ENCODE measurements around the gene ATP2A2.

Gene ATP2A2

GRCh38 chr12:110262442-110263388 lies 18.3 kb upstream of the ATP2A2 start:
- DNase-seq (ENCODE audit: low read depth in 2 of 2) = peak; percentile 78 to 81

GRCh38 chr12:110266381-110266960 lies 14.6 kb upstream of the ATP2A2 start:
- no peak for DNase-seq (ENCODE audit: low read depth in 2 of 2)

- peak; percentile 79 to 83 for DNase-seq (ENCODE audit: low read depth in 2 of 2)
Measured at GRCh38 chr12:110266980-110267620, 13.9 kb upstream of the ATP2A2 start.

GRCh38 chr12:110269622-110270124 lies 11.4 kb upstream of the ATP2A2 start:
- DNase-seq (ENCODE audit: low read depth in 2 of 2) = peak; percentile 84 to 85

- peak; percentile 45 to 53 for DNase-seq (ENCODE audit: low read depth in 2 of 2)
Measured at GRCh38 chr12:110270125-110270962, 10.7 kb upstream of the ATP2A2 start.

DNA sequence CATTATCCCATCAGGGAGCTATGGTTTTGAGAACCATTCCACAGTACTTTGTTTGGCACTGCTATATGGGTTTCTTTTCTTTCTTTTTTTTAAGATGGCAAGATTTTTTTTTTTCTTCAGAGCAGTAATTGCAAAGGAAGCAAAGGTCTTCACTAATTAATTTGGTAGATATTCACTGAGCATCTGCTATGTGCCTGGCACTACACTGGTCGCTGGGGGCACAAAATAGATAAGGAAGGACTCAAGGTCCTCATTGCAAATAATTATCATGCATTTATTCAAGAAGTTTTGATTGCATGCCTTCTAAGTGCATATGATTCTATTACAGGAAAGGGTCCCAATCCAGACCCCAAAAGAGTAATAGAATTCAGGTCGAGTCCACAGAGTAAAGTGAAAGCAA lies 10.0 kb upstream of the ATP2A2 start:
- no peak for DNase-seq (ENCODE audit: low read depth in 2 of 2)

- no peak for DNase-seq (ENCODE audit: low read depth in 2 of 2)
Measured at GRCh38 chr12:110277530-110278254, 3.4 kb upstream of the ATP2A2 start.

DNA sequence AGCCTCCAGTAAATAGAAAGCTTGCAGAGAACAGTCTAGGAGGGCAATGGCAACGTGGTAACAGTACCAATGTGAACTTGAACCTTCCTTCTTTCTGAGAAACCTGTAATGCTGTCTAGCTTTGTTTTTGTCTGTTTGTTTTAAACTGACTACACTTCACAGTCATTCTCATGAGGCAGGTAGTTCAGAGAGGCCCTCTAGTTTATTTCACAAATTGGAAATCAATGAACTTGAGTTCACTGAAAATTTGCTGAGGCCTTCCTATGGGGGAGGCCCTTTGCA lies 2.9 kb upstream of the ATP2A2 start:
- DNase-seq (ENCODE audit: low read depth in 2 of 2) = no peak

DNA sequence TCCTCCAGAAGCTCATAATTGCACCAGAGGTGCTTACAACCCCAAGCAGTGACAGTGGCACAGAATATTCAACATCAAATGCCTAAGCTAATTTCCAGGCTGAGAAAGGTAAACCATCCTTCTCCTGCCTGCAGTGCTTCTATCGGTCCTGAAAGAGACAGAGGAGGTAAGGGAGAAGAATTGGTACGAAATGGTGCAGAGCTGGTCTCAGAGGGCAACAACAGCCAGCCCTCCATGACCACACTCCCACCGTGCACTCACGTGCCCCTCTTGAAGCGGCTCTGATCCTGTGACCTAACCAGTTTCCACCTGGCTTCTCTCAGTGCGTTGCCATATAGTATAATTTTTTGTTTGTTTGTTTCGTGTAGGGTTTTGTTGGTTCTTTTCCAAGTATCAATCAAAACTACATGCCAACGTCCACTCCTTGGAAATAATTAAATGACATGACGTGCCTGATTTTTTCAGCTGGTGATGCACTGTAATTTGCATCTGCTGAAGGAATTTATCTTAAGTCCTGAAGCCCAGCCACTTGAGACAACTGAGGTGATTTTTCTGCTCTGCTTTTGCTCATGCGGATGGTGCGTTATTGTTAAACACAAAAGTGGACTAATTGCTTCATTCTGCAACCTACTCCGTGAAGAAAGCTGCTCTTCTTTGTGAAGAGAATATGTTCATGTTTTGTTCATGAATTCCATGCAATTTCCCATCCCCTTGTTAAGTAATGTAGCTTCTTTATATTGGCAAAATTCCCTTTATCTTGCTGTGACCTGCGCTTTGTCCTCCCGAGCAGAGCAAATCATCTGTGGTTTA lies 1.3 kb upstream of the ATP2A2 start:
- no peak for DNase-seq (ENCODE audit: low read depth in 2 of 2)

DNA sequence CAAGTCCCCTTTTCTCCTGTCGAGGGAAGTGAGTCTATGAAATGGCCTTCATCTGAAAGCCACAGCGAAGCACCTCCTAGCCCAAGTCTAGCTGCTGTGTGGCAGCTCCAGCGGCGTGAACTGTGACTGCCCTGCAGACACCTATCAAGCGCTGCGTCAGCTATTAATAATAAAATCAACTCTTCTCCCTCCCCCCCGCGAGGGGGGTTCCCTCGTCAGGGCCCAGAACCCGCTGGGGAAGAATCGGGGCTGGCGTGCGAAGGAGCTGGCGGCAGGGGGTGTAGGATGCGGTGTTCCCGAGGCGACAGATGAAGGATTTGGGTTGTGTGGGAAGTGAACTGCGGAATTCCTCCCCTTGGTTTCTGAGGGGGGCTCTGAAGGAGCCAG lies 662 bp upstream of the ATP2A2 start:
- DNase-seq (ENCODE audit: low read depth in 2 of 2) = no peak

DNA sequence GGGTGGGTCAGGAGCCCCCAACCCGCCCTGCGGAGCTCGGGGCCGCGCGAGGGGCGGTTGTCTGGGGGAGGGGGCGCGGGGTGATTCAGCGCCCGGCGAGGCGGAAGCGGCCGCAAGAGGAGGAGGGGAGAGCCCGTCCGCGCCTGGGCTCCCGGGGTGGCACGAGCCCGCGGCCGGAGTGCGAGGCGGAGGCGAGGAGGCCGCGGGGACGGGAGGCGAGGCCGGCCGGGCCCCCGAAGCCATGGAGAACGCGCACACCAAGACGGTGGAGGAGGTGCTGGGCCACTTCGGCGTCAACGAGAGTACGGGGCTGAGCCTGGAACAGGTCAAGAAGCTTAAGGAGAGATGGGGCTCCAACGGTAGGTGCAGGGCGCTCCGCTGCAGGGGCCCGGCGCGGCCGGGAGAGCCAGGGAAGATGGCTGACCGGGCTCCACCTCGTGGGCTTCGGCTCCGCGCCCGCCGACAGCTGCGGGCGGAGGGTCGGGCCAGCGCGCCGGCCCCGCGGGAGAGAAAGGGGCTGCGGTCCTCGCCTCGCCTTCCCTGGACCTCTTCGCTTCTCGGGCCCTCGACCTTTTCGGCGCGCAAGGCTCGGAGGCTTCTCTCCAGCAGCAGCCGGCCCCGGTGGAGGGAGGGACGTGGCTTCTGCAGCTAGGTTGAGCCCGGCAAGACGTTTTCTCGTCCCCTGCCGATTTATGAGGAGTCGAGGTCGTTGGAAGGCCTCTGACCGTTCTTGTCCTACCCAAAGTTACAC lies 677 bp downstream of the ATP2A2 start:
- no peak for DNase-seq (ENCODE audit: low read depth in 2 of 2)

DNA sequence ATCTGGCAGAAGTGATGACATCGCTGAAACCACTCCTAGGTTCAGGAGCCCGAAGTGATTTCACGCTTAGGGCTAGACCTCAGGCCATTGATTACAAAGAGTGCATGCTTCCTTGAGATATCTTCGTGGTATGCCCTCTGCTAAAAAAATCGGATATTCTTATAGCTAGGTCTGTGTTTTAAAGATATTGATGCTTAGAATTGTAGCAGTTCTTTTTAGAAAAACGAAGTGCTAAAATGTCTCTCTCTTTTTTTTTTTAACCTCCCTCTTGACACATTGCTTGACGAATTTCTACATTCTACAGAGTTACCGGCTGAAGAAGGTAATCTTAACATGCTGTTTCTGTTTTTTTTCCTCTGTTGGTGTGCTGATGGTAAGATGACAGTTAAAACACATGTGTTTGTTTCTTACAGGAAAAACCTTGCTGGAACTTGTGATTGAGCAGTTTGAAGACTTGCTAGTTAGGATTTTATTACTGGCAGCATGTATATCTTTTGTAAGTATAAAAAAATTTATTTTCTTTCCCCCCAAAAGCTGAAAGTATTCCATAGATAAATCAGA lies 1.3 kb downstream of the ATP2A2 start:
- DNase-seq (ENCODE audit: low read depth in 2 of 2) = no peak

DNA sequence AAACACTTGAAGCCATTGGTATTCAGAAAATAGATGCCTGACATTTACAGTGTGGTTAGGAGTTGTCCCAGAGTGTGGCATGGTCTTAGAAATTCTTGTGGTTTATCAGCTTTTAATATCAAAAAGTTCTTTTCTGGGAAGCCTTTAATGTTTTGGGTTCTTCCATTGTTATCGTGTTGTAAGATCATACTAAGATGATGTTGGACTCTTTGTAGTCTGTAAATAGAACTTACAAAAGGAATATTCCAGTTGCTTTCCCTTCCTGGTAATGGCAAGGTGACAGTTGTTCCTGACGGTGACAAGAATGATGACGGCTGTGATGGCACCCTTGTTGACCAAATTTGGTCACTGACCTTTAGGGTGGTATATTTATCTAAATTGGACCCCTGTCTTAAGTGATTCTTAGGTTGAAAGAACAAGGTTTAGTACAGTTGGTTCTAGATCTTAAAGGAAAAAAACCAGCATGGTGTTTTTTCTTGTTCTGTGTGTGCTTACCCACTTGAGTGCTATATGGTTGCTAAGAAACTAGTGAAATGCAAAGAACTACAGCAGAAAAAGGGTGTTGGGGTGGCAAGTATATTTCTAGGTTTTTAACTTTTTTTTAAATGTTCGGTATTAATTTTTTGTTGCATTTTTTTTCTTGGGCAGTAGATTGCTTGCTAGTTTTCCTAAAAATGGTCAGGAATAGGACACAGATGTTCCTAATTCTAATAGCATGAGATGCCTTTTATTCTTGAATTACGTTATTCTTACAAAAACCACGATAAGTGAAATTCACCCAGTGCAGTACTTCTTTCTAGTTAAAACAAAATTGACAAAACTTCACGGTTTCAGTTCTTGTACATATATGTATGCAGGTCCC lies 2.1 kb downstream of the ATP2A2 start:
- DNase-seq (ENCODE audit: low read depth in 2 of 2) = no peak

GRCh38 chr12:110284597-110284996 lies 3.5 kb downstream of the ATP2A2 start:
- no peak for DNase-seq (ENCODE audit: low read depth in 2 of 2)

DNA sequence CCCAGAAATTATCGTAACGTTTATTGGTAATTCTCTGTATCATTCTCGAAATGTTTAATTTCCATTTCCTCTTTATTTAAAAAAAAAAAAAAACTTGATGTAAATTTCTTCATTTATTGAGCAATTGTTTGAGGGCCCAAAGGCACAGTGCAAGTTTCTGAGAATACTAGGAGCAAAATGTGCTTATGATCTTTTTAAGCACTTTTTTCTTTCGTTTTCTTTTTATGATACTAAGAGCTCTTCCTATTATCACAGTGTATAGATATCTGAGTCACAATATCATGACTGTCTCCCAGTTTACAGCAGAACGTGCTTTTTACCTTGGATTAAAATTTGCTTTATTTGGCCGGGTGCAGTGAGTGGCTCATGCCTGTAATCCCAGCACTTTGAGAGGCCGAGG lies 5.6 kb downstream of the ATP2A2 start:
- no peak for DNase-seq (ENCODE audit: low read depth in 2 of 2)

DNA sequence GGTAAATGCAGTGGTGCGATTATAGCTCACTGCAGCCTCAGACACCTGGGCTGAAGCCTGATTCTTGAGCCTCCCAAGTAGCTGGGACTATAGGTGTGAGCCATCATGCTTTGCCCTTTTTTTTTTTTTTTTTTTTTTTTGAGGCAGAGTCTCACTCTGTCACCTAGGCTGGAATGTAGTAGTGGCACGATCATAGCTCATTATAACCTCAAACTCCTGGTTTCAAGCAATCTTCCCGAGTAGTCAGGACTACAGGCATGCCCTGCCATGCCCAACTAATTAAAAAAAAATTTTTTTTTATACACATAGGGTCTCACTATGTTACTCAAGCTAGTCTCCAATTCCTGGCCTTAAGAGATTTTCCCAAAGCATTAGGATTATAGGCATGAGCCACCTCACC lies 6.9 kb downstream of the ATP2A2 start:
- no peak for DNase-seq (ENCODE audit: low read depth in 2 of 2)

DNA sequence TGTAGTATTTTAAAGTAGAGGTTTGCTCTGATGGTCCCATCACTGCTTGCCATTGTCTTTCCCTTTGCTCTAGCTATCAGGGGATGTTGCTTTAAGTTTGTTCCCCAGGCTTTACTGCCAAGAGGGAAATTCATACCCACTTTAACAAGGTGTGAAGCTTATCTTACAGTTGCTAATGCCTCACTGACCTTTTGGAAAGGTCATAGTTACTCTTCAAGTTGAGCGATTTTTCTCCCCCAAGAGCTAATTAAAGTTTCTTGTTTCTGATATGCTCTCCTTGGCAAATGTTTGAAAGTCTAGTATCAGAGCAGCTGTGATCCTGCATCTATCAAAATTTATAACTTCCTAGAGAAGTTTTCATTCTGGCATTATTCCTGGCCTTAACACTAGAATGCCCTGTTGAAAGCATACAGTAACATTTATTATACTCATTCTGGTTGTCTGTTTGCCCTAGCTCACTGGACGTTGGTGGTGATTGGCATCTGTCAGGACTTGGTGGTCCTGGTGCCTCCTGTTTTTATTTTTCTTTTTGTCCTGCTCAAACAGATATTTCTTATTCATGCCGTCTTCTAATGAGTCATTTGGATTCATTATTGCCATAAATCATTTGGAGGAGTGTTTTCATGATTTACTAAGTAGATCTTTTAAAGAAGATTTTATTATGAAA lies 8.1 kb downstream of the ATP2A2 start:
- DNase-seq (ENCODE audit: low read depth in 2 of 2) = no peak

GRCh38 chr12:110289711-110290078 lies 8.6 kb downstream of the ATP2A2 start:
- DNase-seq (ENCODE audit: low read depth in 2 of 2) = no peak

All from fibroblast of skin of left quadriceps (primary cell).